HG02610 (cell line): Measurements from ENCODE around the gene MLIP.

Source experiments
- ATAC-seq: cut with Tn5 transposase; IDR thresholded peaks from one replicate; pipeline ENCODE4 v1.9.1; 2021; ENCODE audit warnings: mild to moderate bottlenecking, moderate library complexity; ENCODE audit not compliant: unreplicated experiment

The MLIP gene

DNA sequence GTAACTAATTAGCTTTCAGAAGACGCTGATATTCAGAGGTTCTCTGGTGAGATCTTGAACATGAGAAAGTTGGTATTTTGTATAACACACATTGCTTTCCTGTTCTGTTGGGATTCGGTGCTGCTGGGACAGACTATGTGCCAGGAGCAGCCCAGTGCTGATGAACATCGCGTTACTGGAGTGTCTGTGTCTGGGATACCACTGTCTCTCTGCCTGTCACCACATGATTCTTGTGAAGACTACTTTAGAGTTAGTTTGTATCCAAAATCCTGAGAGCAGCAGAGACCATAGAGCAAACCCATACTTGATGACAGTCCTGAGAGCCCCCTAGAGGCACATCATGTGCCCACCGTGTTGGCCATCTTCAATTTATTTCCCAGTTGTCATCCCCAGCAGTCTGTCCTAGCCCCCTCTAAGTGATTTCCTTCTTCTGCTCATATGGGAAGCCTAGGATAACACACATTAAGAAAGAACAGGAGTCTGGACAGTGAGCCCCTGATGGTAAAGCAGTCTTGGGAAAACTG, 155.2 kb downstream of the MLIP start:
- no peak for ATAC-seq

- ATAC-seq = no peak
Measured at GRCh38 chr6:54267798-54268197, 156.6 kb downstream of the MLIP start.

- no peak for ATAC-seq
Measured at GRCh38 chr6:54273214-54273820, 162.1 kb downstream of the MLIP start.

- ATAC-seq = no peak
Measured at GRCh38 chr6:54274383-54274782, 163.1 kb downstream of the MLIP start.

GRCh38 chr6:54282186-54282585, 170.9 kb downstream of the MLIP start:
- no peak for ATAC-seq

GRCh38 chr6:54284161-54284860, 173.1 kb downstream of the MLIP start:
- no peak for ATAC-seq

DNA sequence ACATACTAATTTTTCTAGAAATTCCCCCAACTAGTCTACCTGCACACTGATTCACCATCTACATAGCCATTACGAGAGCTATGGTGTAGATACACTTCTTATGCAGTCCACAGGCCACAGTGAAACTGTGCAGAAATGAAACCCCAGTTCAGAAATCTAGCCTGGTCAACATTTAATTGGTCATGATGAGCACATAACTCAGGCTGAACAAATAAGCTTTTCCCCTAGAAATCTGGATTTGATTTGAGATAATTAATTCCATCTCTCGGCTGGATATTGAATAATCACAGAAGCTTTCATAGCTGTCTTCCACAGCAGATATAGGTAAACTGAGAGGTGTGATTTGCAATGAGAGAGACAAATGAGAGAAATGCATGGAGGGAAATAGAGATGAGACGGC, 174.4 kb downstream of the MLIP start:
- no peak for ATAC-seq

GRCh38 chr6:54286141-54286540, 174.9 kb downstream of the MLIP start:
- ATAC-seq = no peak

DNA sequence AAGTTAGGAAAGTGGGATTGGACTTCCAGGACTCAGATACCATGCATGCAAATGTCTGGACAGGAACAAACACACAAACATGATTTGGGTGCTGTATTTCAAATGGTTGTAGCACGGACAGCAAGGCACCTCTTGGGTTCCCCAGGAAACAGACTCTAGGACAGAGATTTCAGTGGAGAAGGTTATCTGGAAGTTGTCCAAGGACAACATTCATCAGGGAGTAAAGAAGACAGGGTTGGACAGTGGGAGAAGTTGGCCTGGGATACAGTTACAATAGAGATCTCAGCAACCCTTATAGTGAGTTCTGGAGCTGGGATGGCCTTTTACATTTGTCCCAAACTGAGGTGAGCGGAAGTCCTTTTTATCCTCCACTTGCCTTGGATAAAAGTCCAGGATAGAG, 177.2 kb downstream of the MLIP start:
- no peak for ATAC-seq

GRCh38 chr6:54289426-54289825, 178.2 kb downstream of the MLIP start:
- no peak for ATAC-seq

GRCh38 chr6:54291146-54291545, 179.9 kb downstream of the MLIP start:
- ATAC-seq = peak; percentile 83

- ATAC-seq = peak; percentile 89
Measured at GRCh38 chr6:54291738-54292137, 180.5 kb downstream of the MLIP start.

GRCh38 chr6:54294965-54295532, 183.8 kb downstream of the MLIP start:
- no peak for ATAC-seq

DNA sequence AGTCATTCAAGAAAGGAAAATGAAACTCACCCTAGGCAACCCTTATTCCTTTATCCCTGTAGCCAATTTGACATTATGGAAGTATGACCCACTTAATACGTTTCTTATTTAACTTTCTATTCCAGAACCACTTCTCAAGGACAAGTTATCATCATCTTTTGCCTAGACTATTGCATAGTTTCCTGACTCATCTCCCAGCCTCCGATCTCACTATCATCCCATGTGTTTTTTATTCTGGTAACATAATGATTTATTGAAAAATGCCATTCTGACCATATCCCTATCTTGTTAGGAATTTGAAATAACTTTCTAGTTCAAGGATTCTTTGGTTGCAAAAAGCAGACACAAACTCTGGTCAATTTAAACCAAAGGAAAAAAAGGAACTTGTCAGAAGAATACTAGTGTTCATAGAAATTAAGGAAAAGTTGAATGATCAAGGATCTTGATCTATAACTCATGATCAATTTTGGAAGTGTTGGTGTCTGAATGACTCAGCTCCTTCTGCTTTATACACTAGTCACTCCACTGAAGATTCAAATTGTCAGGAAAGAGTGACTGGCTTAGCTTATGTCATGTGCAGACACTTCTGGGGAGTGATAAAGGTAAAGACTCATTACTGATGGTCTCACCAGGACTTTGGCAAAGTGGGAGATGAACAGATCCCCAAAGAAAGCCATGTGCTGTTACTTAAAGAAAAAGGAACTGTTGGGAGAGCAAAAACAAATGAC, 188.5 kb downstream of the MLIP start:
- ATAC-seq = no peak

DNA sequence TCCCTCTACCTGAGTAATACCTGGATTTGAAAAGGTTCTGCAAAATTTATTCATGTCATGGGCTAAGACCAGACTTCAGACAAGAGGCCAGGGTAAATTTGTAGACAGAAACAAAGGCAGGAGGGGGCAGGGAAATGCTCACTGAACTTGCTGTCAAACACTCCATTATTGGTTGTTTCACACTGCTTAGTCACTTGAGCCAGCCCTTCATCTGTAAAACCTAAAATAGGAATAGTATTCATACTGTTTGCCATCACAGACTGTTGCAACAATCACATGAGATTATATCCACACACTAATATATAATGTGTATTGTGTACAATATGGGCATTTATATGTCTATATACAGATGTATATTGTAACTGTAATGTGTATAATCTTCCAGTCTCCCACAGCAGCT, 190.5 kb downstream of the MLIP start:
- ATAC-seq = no peak

GRCh38 chr6:54307439-54307910, 196.2 kb downstream of the MLIP start:
- no peak for ATAC-seq

DNA sequence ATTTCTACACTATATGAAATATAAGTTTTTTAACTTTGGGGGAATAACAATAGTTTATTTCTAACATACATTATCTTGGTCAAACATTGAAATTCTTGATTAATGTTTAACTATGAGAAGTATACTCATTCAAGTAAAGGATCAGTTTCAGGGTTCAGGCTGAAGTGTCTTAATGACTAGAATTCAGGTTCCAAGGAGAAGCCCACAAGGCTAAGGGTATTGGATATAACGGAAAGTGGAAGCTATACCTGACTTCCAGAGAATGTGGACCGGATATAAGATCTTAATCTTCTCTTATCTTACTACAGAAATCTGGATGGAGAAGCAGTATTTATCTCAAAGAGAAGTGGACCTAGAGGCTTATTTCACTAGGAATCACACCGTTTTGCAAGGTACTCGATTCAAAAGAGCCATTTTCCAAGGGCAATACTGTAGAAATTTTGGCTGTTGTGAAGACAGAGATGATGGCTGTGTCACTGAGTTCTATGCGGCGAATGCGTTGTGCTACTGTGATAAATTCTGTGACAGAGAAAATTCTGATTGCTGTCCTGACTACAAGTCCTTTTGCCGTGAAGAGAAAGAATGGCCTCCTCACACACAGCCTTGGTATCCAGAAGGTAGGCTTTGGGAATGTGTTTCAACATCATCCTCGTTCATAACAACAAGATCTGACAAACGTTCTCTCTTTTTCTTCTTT, 197.2 kb downstream of the MLIP start, which contains the start of gene TINAG:
TSS of gene TINAG (plus strand) at position 153 of the 697 bp plus-strand sequence. CDS start at position 263, 110 bp downstream.
- ATAC-seq = no peak

- no peak for ATAC-seq
Measured at GRCh38 chr6:54308986-54309315, 197.7 kb downstream of the MLIP start.

DNA sequence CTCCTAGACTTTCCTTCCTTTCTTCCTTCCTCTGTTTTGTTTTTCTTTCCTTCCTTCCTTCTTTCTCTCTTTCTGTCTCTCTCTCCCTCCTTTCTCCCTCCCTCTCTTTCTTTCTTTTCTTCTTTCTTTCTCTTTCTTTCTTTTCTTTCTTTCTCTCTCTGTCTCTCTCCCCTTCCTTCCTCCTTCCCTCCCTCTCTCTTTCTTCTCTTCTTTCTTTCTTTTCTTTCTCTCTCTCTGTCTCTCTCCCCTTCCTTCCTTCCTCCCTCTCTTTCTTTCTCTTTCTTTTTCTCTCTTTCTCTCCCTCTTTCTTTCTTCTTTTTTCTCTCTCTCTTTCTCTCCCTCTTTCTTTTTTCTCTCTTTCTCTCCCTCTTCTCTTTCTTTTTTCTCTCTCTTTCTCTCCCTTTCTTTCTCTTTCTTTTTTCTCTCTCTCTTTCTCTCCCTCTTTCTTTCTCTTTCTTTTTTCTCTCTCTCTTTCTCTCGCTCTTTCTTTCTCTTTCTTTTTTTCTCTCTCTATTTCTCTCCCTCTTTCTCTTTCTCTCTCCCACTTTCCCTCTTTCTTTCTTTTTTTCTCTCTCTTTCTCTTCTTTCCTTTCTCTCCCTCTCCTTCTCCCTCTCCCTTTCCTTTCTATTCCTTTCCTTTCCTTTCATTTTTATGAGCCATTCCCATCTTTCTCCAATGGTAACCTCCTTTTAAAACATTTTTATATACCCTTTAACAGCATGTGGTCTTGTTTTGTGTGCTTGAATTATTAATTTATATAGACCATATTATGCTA, 199.3 kb downstream of the MLIP start:
- ATAC-seq = no peak

DNA sequence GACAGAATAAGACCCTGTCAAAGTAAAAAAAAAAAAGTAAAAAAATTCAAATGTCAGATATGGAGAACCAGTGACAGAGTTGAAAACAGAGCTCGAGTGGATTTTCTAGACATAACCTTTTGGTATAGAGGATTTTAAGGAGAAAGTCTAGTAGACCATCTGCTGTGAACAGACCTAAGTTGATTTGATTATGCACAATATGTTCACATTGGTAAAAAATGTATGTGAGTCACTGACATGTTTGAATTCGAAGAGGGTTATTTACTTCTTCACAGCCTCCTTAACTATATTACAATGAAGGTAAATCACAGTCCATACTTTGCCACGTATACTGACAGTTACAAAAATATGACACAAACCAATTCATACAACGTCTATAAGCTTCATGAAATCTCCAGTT, 204.4 kb downstream of the MLIP start:
- no peak for ATAC-seq
